Stimulated activated CD4-positive, alpha-beta T cell treated with anti-CD3 and anti-CD28 coated beads, Interleukin-12 subunit alpha, Interleukin-12 subunit beta, amount 100 ng/mL, for 4 hours (primary cell): ENCODE data around the gene VRK3.

ENCODE experiments used
- DNase-seq: peaks from one replicate; pipeline ENCODE4 v3.0.0-alpha.2; 2020

Gene VRK3

DNA sequence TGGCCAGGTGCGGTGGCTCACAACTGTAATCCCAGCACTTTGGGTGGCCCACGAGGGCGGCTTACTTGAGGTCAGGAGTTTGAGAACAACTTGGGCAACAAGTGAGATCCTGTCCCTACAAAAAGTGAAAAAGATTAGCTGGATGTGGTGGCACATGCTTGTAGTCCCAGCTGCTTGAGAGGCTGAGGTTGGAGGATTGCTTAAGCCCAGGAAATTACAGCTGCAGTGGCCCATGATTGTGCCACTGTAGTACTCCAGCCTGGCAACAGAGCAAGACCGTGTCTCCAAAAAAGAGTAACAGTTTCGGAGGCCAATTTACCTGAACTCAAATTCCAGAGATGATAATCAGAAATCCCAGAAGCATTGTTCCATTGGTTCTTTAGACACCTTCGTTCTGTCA lies 5.1 kb upstream of the VRK3 start:
- no peak for DNase-seq

DNA sequence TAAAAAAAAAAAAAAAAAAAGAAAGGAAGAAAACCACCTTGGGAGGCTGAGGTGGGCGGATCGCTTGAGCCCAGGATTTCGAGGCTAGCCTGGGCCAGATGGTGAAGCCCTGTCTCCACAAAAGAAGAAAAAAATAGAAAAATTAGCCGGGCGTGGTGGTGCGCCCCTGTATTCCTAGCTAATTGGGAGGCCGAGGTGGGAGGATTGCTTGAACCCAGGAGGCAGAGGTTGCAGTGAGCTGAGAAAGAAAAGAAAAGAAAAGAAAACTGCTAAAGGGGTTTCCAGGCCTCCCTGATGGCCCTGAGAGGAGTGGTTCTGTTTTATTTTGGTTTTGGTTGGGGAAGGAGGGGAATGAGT lies 1.4 kb upstream of the VRK3 start:
- DNase-seq, result no peak

DNA sequence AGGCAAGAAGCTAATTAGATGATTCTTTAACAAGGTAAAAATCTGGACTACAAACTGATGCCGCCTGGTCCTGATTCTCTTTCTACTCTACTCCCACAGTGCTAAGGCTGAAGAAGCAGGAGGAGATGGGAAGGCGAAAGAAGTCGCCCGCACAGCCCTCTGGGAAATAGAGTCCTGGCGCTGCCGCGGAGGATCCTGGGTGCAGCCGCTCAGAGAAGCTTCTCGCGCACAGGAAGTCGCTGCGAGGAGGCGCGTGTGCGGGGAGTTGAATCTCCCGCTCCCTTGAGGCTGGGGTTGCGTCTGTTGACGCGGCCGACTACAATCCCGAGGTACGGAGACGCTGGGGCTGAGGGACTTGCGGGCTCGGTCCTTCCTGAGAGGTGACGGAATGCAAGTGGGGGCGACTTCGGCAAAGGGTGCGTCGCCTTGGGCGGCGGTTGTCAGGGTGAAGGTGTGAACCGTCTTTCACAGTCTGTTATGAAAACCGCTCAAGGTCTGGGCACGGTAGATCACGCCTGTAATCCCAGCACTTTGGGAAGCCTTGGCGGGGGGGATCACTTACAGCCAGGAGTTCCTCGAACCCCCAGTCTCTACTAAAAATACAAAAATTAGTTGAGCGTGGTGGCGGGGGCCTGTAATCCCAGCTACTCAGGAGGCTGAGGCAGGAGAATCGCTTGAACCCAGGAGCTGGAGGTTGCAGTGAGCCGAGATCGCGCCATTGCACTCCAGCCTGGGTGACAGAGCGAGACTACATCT lies 800 bp upstream of the VRK3 start, which contains the start of gene ZNF473:
Gene ZNF473 (plus strand): TSS at position 212 of the 756 bp plus-strand sequence. CDS start 5,078 bp downstream, outside the sequence.
- peak; percentile 84 for DNase-seq

DNA sequence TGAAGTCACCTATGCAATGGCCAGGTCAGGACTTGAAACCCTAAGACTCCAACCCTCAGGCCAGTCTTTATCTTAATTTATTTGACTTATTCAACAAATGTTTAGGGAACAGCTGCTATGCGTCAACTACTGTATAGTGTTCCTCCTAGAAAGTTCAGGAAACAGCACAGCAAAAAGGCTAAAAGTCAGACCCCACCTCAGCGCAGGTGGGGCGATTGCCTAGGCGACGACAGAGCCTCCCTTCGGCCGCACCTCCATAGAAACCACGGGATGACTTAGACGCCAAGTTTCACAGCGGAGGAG lies 502 bp downstream of the VRK3 start:
- no peak for DNase-seq

DNA sequence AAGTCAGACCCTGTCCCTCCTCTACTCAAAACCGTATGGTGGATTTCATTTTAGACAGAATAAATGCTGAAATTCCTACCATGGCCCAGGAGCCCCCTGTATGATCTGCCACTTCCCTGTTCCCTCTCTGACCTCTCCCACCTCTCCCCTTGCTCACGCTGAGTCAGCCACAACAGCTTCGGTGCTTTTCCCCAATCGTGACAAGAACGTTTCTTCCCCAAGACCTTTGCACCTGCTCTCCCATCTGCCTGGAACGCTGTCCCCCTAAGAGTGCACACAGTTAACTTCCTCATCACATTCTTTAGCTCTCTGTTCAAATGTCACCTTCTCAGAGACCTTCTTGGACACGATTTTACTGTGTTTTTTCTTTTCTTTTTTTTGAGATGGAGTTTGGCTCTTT lies 2.3 kb downstream of the VRK3 start:
- no peak for DNase-seq

DNA sequence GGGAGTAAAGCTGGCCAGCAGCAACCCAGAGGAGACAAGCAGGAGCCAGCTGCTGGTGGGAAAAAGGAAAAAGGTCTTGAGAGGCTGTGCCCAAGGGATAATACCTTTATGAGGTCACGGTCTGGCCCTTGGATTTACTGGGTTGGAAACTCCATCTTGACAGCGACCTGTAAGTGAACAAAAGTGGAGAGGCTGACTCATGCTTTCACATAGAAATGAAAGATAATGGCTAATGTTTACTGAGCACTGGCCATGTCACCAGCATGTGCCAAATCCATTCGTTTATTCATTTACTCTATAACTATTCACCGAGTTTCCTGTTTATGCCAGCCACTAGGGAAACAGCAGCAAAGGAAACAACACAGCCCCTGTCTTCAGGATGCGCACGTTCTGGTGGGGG lies 4.7 kb downstream of the VRK3 start:
- DNase-seq, result no peak

DNA sequence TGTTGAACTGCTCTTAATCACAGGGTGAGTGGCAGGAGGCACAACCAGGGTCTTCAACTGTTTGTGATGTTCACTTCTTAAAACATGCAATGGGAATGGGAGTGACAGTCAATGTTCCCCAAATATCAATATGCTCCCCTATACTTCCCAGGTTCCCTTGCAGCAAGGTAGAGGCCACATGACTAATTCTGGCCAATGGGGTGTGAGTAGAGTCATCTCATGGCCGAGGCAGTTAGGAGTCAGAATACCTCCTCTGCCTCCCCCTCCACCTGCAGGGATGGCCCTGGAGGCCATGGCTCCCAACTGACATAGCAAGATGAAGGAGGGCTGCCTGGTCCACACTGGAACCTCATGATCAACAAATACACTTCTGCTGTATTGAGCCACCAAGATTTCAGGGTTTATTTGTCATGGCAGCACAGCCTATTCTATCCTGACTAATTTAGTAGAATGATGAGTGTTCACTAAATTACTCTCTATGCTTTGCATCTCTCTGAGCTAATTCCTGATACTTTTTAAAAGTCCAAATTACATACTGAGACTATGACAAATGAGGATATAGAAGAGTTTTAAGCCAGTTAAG lies 8.9 kb downstream of the VRK3 start:
- DNase-seq, result no peak

DNA sequence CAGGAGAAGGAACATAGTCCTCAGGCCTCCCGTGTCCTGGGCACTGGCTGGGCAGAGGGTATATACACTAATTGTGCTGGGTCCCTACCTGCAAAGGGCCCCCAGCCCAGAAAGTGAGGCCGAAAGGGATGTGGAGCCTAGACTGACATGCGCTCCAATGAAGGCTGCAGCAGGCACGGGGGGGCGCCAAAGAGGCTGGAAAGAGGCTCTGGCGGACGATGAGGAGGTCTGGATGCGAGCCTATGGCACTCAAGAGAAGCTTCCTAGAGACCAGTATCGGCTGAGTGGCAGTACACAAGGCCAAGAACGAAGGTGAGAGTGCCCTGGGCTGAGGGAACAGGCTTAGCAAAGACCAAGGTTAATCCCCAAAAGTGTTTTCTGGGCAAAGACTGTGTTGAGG lies 16.6 kb downstream of the VRK3 start:
- no peak for DNase-seq

DNA sequence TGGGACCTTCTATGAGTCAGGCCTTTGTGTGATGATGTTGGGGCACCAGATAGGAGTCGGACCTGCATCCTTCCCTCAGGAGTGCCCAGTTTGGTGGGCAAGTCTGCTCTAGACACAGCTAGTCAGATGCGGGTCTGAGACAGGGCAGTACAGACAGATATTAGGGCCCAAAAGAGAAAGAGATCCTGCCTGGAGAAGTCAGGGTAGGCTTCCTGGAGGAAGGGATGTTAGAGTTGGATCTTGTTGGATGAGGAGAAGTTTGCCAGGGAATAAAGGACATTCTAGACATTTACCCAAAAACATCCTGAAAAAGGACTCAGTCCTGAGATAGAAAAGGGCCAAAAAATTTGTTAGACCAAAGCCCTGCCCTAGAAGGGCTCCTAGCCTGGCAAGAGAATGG lies 17.2 kb downstream of the VRK3 start:
- DNase-seq, result no peak

DNA sequence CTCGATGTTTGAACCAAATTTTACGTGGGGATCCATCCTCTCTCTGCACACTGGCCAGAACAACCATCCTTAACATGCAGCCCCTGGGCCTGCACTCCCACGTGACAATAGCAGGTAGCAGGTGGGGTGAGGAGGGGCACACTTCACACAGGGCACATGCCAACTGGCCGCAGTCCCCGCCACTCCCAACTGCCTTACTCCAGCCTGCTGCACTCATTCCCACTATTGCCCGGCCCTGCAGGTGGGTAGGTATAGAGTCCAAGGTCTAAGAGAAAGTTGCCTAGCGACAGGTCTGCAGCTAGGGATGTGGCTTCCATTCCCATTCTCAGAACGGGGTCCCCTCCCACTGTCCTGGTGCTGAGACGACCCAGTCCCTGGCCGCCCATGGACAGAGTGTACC lies 18.0 kb downstream of the VRK3 start:
- DNase-seq, result no peak

DNA sequence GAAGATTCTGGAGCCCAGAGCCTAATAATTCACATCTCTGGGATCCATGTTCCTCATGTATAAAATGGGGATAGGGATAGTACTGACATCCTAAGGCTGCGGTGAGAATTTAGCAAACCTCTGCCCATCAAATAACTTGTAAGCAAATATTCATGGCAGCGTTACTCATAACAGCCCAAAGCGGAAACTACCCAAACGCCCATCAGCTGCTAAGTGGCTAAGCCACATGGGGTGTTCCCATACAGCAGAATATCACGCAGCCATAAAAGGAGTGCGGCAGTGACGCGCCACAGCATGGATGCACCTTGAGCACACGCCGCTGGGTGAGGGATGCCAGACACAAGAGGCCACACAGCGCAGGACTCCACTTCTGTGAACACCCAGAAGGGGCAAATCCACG lies 19.7 kb downstream of the VRK3 start:
- no peak for DNase-seq

DNA sequence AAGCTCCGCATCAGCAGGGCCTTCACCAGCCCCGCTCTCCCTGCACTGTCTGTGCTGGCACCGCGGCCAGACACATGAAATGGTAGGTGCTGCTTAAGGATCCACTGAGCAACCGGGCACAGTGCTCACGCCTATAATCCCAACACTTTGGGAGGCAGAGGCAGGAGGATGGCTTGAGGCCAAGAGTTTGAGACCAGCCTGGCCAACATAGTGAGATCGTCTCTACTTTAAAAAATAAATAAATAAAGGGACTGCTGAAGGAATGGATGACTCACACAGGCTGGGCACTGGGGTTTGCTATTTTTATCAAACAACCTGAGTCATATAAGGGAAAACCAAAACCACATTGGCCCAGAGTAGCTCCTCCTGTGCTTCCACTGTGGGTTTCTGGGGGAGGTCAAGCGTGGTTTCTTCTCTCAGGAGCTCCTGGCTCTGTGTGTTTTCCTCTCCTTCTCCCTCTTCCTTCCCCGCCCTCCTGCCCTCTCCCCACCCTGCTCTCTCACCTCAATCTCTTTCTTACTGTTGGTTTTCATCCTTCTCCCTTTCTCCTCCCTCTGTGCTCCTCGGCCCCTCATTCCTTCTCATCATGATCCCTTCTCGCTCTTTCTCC lies 21.3 kb downstream of the VRK3 start:
- no peak for DNase-seq

DNA sequence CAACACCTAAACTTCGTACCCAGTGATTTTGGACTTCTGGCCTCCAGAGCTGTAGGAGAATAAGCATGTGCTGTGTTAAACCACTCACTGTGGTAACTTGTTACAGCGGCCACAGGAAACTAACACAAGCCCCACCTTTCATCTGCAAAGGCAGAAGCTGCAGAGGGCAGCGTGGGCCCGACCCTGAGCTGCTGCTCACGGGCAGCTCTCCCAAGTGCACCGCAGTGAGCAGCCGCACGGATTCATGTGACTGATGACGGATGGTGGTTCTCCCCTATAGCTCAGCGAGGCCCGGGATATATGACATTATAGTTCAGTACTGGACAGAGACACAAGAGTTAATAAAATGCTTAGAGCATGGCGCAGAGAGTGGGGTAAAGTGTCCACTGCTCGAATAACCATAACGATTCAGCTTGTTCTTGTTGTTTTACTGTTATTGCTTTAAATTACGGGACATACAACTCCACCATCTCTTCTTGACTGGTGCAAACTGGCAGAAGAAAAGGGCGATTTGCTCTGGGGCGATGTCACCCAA lies 21.9 kb downstream of the VRK3 start:
- no peak for DNase-seq

DNA sequence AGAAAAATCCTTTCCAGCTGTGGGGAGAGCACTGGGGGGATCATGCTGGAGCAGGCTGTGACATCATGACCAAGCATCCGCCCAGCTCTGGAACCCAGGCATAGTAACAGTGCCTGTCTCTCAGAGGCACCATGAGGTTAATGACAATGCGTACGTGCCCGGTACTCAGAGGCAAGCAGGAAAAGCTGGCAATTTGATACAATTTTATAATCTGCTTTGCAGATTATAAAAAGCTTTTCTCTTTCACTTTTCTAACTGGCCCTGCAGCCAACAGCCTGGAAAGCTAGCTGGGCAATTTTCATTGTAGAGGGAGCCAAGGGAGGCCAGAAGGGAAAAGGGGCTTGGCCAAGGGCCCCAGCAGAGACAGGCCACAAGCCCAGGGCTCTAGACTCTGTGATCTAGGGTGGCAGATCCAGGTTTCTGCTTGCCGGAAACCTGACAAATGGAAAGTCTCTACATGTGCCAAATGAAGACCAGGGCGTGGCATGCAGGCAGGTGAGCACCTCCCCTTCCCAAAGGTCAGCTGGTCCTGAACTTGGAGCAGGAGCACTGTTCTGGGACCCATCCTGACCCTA lies 22.7 kb downstream of the VRK3 start:
- DNase-seq, result no peak

DNA sequence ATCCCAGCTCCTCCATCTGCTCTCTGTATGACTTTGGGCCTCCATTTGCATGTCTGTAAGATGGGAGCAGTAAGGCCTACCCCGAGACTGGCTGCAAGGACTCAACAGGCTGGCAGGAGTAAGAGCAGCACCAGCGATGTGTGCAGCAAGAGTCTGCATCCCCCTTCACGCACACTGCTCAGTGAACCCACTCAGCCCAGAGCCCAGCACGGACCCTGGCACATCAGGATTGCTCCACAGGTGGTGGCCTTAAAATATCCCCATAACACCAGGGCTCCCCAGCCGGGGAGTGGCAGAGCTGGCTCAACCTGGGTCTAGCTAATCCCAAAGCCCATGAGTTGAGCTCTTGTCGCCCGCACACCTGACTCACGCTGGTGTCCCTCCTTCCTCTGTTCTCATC lies 23.4 kb downstream of the VRK3 start:
- DNase-seq, result no peak

DNA sequence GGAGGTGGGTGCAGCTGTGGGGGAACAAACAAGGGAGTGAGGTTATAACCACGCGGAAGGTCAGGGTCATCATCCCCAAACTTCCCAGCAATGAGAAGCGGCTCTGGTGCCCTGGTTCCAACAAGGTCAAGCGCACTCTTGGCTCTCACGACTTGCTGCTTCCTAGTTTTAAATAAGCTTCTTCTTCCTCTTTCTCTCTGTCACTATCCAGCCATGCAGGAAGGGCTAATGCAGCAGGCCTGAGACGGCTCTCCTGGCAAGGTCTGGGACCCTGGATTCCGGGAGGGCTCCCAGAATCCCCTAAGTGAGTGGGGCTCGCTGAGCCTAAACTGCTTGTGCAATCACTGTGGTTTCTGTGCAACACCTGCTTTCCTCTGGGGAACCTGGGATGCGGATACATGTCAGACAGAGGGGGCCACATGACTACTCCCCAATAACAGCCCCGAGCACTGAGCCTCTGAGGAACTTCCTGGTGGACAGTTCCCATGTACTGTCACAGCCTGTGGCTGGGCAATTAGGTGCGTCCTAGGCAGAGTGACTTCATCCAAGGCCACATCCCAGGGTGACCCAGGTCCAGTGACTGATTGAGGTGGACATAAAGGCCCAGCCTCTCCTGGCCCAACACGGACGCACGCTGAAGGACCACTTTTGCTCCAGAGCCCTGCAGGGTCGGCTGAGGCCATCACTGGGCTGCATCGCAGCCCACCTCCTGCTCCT lies 24.2 kb downstream of the VRK3 start:
- no peak for DNase-seq

DNA sequence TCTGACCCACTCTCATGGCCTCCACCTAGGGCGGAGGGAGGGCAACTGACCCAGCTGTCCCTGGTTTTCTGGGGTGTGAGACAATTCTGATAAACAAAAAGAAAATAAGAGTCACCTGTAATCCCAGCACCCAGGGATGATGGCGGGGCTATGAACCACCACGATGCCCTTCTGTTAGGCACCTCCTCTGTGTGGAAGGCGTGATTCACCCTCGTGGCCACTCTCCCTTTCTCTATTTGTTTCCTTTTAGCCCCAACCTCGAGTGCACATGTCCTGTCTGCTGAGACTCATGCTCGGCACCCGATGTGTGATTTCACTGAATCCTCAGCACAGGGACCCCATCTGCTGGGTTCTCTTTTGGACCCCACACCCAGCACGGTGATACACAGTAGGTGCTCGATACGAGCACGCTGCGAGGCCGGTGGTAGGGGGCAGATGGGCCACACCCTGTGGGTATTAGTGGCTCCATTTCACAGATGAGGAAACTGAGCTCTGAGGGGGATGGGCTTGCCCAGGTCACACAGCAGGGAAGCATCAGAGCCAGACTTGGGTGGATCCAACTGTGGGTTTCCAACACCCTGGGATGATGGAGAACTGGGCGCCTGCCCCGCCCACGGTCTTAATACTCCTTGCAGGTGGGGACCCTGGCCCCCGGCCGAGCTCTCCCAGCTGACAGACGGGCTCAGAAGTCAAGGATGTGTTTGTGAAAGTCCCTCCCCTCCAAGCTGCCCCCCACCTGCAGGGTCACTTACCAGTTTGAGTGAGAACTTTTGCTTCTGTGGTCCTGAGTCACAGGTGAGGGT lies 24.9 kb downstream of the VRK3 start:
- no peak for DNase-seq

DNA sequence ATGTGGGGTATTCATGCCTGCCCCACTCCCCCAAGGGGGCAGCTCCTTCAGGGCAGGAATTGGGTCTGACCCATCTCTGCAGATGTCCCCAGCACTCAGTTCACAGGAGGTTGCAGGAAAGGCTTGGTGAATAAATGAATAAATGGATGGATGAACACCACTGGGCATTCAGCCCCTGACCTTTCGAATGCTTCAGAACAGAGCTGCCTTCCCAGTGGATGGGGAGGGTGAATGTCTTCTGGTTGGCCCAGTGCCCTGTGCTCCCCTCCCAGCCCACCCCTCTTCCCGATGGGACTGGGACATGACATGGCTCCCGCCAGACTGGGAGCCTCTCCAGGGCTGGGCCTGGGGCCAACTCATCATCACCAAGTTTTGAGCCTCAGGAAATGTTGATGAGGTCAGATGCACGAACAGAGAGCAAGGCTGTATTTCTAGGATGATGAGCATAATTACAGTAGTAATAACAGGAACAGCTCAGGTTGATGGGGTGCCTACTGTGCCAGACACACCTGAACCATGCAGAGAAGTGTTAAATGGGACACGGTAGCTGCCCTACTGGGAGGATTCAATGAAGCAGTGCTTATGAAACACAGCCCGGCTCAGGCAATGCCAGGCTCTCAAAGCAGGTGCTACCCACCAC lies 25.7 kb downstream of the VRK3 start:
- no peak for DNase-seq

DNA sequence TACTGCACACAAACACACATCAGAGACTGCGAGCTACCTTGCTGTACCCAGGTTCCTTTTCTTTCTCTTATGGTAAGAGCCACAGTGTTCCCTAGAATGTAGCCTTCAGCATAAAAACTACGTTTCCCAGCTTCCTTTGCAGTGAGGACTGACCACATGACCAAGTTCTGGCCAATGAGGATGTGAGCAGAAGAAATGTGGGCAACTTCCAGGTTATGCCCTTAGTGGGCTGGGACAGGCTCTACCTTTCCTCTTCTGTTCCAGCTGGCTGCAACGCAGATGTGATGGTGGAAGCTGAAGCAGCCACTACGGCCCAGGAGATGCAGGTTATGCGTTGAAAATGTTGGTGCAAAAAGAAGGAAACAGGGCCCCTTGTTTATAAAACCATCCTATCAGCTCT lies 27.5 kb downstream of the VRK3 start:
- no peak for DNase-seq

DNA sequence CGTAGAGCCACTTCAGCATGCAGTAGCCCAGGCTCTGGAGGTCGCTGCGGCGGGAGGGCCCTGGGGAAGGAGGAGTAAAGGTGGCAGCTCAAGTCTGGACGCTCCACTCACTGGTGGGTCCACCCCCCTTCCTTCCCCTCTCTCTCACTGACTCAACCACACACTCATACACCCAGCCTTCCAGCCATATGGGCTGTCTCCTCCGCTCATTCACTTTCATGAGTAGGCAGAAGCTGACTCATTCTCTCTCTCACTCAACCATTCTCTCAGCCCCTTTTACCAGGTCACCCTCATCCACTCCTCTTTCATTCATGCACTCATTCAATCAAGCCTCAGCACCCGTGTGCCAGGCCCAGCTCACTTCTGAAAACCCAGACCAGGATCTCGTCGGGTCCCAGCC lies 36.7 kb downstream of the VRK3 start:
- no peak for DNase-seq

DNA sequence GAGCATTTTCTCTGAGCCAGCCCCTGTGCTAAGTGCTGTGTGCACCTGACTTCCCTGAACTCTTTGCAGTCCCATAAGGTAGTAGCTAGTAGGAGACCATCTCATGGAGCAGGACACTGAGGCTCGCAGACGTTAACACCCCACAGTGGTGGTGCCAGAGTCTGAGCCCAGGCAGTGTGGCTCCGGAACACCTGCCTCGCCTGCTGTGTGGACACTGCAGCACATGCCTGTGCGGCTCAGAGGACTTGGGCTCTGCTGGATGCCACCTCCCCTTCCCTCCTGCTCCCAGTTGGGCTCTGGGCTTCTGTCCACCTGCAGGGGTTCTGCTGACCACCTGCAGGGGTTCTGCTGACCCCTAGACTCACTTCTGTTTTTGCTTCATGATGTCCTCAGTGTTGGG lies 37.2 kb downstream of the VRK3 start:
- DNase-seq, result no peak

DNA sequence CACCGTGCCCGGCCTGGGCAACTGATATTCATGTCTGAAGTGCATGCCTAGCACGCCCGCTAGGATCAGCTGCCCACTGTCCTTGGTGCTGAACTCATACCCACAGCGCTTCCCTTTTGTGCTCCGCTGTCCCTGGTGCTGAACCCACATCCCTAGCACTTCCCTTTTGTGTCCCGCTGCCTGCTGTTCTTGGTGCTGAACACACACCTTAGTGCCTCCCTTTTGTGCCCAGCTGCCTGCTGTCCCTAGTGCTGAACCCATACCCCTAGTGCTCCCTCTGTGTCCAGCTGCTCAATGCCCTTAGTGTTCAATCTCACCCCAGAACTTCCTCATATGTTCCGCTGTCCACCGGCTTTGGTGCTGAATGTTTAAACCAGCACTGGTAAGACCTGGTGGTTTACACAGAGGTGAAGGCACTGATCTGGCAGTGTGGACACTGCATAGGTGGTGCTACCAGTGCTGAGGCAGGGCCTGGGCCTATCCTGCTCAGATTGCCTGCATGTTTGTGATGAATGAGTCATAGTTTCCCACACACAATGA lies 37.9 kb downstream of the VRK3 start:
- peak; percentile 69 for DNase-seq
